Measurements from ENCODE around the gene ACSF3.

The ACSF3 gene

DNA sequence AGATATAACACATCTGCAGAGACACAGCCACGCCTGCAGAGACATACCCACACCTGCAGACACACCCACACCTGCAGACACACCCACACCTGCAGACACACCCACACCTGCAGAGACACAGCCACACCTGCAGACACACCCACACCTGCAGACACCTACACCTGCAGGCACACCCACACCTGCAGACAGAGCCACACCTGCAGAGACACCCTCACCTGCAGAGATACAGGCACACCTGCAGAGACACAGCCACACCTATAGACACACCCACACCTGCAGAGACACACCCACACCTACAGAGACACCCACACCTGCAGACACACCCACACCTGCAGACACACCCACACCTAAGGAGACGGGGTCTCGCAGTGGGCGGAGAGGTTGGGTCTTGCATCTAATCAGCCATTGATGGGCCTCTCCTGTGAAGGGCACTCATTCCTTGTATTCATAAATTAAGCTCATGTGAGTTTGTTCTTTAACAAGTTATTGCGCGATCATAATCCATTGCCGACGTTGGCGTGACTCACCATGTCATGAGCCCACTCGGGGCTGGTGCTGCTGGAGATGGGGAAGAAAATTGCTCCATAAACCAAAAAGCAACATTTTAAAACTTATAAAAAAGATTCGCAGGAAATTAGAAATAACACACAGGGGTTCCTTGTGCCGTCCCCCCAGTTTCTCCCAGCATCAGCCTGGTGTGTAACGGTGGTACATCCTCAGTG lies 49.0 kb downstream of the ACSF3 start:
- Histone ChIP-seq H3K27me3 (ENCODE audit: control insufficient read depth, insufficient read depth, low read length) (no peaks in the 10 kb centered on the region), H3K9me3 (ENCODE audit: control insufficient read depth, low read length) (no peaks in the 10 kb centered on the region), H3K9ac (no peak overlapping the region), H3K27ac (no peak overlapping the region), H3K4me2 (ENCODE audit: low read length) (no peak overlapping the region), H3K4me3 (ENCODE audit: low read depth, low read length) (no peak overlapping the region), H3K36me3 (ENCODE audit: control insufficient read depth, insufficient read depth, low read length) (no peaks in the 10 kb centered on the region), H3K4me1 (no peaks in the 10 kb centered on the region), H3K79me2 (no peaks in the 10 kb centered on the region), H2AFZ (no peak overlapping the region)
- TF ChIP-seq CTCF (IDR thresholded peaks at IDR 0.05) = no peak

- Histone ChIP-seq H3K36me3 (ENCODE audit: control insufficient read depth, insufficient read depth, low read length) (no peaks in the 10 kb centered on the region), H3K4me3 (ENCODE audit: low read depth, low read length) (no peak overlapping the region), H3K27me3 (ENCODE audit: control insufficient read depth, insufficient read depth, low read length) (no peaks in the 10 kb centered on the region), H3K4me2 (ENCODE audit: low read length) (no peak overlapping the region), H3K9me3 (ENCODE audit: control insufficient read depth, low read length) (no peaks in the 10 kb centered on the region), H3K27ac (no peak overlapping the region), H2AFZ (no peak overlapping the region), H3K4me1 (no peaks in the 10 kb centered on the region), H3K79me2 (no peaks in the 10 kb centered on the region), H3K9ac (no peak overlapping the region)
- TF ChIP-seq CTCF (IDR thresholded peaks at IDR 0.05) = no peak
These were observed 49.6 kb downstream of the ACSF3 start for GRCh38 chr16:89143201-89143741.

DNA sequence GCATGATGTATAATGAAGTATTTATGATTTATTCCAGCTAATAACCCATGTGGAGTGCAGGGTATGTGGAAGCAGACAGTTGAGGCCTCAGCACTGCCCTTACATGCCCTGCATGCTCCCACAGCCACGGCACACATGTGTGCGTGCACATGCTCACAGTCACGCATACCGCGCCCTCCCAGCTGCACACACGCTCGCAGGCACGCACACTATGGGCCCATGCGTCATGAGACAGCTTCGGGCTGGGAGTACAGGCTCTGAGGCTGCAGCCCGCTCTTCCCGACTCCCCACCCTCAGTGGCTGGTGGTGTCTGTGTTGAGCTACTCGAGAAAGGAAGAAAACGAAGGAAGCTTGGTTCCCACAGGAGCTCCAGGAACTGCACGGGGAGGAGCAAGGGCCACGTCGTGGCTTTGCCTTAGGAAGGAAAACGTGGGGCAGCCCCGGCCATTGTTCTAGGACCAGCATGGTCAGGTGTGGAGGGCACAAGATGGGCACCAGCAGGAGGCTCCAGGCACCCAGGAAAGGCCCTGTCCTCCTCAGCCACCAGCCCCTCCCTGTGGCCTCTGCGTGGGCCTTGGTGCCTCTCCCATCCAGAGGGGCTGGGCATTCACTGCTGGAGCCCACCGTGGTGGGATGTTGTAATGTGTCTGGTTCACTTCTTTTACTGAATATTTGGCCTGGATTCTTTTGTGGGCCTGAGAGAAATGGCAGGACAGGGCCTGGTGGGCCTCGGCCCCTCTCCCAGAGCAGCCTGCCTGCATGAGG lies 50.4 kb downstream of the ACSF3 start:
- no peak overlapping the region for H3K27ac ChIP-seq
- no peaks in the 10 kb centered on the region for H3K4me1 ChIP-seq
- H3K9ac ChIP-seq = no peak overlapping the region
- H3K4me2 ChIP-seq (ENCODE audit: low read length) = no peak overlapping the region
- H3K36me3 ChIP-seq (ENCODE audit: control insufficient read depth, insufficient read depth, low read length) = no peaks in the 10 kb centered on the region
- H3K27me3 ChIP-seq (ENCODE audit: control insufficient read depth, insufficient read depth, low read length) = no peaks in the 10 kb centered on the region
- no peak overlapping the region for H3K4me3 ChIP-seq (ENCODE audit: low read depth, low read length)
- H3K9me3 ChIP-seq (ENCODE audit: control insufficient read depth, low read length) = no peaks in the 10 kb centered on the region
- H2AFZ ChIP-seq = no peak overlapping the region
- TF ChIP-seq CTCF (IDR thresholded peaks at IDR 0.05) = no peak
- no peaks in the 10 kb centered on the region for H3K79me2 ChIP-seq

DNA sequence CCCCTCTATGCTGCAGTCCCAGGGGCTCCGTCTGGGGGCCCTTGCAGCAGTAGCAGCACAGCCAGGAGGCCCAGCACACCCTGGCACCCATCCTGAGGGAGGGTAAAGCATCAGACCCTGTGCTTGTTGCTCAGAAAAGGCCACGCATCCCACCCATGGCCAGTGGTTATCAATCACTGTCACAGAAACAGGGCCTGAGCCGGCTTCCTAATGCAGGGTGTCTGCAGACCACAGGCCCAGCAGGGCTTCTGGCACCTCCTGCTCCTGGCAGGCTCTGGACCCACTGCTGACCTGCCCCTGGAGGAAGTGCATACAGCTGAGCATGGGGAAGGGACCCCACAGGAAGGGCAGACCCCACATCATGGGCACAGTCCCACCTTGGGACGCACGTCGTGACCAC lies 51.0 kb downstream of the ACSF3 start:
- Histone ChIP-seq H3K9ac (no peak overlapping the region), H3K27me3 (ENCODE audit: control insufficient read depth, insufficient read depth, low read length) (no peaks in the 10 kb centered on the region), H3K36me3 (ENCODE audit: control insufficient read depth, insufficient read depth, low read length) (no peaks in the 10 kb centered on the region), H2AFZ (no peak overlapping the region), H3K4me1 (peaks cover 4% of the 10 kb centered on the region), H3K27ac (no peak overlapping the region), H3K4me2 (ENCODE audit: low read length) (no peak overlapping the region), H3K79me2 (no peaks in the 10 kb centered on the region), H3K9me3 (ENCODE audit: control insufficient read depth, low read length) (no peaks in the 10 kb centered on the region), H3K4me3 (ENCODE audit: low read depth, low read length) (no peak overlapping the region)
- TF ChIP-seq CTCF (IDR thresholded peaks at IDR 0.05) = no peak

Measured in parathyroid adenoma (tissue), 2 donors.